ENCODE data around the gene CACNA1F.

DNA sequence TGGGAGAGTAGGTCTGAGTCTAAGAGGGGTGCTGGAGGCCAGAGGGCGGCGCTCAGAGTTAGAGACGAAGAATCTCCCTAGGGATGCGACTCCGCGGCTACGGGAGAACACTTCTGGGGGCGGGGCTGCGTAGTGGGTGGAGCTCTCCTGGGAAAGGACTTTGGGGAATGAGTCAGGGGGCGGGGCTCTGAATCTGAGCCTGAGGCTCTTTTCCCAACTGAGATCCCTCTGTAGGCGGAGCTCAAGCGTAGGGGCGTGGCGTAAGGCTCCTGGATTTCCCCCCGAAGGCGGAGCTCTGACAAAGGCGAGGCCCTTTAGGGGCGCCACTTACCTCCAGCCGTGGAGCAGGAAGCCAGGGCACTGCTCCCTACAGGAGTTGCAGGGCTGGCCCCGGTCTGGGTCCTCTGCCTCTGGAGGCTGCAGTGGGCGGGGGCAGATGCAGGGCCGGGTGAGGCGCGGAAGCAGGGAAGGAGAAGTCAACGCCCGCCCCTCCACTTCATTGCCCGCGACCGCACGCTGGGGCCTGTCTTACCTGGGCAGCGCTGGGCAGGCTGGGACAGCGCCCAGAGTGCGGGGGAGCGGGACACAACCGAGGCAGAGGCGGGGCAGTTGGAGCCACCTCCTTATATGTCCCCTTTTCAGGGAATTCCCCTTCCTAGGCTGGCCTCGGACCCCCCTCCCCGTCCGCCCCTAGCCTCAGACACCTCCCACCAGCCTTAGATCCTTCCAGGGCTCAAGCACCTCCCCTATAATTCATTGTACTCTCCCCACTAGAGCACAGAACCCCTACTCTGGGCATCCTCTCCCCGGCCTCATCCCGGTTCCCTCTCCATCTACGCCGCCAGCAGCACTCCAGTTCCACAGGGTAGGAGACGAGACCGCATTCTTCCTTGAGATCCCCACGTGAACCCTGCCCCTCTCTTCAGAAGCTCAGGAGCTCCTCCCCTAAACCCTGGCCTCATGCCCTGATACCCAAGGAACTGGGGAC is 48.6 kb downstream of the CACNA1F start:
- TF ChIP-seq, protein P1, sequence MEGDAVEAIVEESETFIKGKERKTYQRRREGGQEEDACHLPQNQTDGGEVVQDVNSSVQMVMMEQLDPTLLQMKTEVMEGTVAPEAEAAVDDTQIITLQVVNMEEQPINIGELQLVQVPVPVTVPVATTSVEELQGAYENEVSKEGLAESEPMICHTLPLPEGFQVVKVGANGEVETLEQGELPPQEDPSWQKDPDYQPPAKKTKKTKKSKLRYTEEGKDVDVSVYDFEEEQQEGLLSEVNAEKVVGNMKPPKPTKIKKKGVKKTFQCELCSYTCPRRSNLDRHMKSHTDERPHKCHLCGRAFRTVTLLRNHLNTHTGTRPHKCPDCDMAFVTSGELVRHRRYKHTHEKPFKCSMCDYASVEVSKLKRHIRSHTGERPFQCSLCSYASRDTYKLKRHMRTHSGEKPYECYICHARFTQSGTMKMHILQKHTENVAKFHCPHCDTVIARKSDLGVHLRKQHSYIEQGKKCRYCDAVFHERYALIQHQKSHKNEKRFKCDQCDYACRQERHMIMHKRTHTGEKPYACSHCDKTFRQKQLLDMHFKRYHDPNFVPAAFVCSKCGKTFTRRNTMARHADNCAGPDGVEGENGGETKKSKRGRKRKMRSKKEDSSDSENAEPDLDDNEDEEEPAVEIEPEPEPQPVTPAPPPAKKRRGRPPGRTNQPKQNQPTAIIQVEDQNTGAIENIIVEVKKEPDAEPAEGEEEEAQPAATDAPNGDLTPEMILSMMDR (conservative IDR thresholded peaks at IDR 0.05) = no peak
- no peak for TF ChIP-seq EZH2 (IDR thresholded peaks at IDR 0.05; ENCODE audit: low read depth)
